Activated CD8-positive, alpha-beta memory T cell treated with anti-CD3 and anti-CD28 coated beads, Interleukin-2, amount 50 U/mL, for 48 hours (primary cell): ENCODE data around the gene LLGL2.
"Not testable (repeated sequence)": the region's sequence is repeated elsewhere in the genome, so short reads cannot be mapped to it uniquely, and the experiment has no call there.

ENCODE experiments used
- DNase-seq: peaks from one replicate; pipeline ENCODE4 v3.0.0-alpha.2; 2020

Gene LLGL2, protein sequence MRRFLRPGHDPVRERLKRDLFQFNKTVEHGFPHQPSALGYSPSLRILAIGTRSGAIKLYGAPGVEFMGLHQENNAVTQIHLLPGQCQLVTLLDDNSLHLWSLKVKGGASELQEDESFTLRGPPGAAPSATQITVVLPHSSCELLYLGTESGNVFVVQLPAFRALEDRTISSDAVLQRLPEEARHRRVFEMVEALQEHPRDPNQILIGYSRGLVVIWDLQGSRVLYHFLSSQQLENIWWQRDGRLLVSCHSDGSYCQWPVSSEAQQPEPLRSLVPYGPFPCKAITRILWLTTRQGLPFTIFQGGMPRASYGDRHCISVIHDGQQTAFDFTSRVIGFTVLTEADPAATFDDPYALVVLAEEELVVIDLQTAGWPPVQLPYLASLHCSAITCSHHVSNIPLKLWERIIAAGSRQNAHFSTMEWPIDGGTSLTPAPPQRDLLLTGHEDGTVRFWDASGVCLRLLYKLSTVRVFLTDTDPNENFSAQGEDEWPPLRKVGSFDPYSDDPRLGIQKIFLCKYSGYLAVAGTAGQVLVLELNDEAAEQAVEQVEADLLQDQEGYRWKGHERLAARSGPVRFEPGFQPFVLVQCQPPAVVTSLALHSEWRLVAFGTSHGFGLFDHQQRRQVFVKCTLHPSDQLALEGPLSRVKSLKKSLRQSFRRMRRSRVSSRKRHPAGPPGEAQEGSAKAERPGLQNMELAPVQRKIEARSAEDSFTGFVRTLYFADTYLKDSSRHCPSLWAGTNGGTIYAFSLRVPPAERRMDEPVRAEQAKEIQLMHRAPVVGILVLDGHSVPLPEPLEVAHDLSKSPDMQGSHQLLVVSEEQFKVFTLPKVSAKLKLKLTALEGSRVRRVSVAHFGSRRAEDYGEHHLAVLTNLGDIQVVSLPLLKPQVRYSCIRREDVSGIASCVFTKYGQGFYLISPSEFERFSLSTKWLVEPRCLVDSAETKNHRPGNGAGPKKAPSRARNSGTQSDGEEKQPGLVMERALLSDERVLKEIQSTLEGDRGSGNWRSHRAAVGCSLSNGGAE

DNA sequence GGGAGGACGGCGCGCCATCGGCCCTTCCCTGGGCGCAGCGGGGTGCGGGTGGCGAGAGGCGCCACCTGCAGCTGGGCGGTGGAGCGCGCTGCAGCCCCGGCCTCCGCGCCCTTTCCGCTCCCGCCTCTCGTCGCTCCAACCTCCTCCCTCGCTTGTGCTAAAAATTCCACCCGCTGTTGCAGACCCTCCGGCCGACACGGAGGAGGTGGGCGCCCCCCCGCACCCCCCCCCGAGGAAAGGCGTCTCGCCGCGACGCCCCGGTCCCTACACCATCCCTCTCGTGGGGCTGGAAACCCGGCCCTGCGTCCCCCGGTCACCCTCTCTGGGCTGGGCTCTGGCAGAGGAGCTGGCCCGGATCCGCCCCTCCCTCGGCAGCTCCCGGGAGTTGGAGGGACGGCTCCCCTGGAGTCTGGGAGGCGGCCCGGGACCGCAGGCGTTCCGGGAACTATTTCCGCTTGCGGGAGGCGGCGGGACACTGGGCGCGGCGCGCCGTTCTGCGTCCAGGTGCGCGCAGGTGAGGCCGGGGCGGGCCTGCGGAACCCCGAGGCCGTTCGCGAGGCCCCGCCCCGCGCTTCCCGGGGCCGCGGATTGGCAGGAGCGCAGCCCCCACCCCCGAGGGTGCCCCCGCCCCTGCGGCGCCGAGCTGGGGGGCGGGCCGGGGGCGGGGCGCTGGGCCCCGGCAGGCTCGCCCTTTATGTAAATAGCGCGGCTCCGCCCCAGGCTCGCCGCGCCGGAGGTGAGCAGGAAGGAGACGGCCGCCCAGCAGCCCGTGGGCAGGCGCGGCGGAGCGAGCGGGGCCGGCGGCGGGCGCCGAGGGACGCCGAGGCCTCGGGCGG lies at the start of gene LLGL2:
Gene LLGL2 (plus strand): TSS at position 728 of the 836 bp plus-strand sequence. CDS start 17,730 bp downstream, outside the sequence.
- peak; percentile 85 for DNase-seq

DNA sequence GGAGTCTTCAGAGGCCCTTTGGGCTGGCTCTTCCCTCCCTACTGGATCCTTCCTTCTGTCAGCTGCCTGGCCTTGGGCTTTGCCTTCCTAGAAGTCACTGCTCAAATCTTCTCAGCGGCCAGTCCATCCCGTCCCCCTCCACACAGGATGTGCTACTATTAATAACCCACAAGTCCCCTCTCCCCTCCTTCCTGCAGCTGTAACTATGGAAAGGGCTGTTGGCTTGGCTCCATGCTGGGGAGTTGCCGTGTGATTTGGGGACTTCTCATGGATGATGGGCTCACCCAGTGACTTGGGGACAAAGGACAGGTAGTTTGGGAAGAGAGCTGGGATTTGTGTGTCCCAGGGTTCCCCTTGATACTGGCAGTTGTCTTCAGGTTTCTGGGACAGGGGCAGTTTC lies 49.6 kb upstream of the LLGL2 start:
- no peak for DNase-seq

DNA sequence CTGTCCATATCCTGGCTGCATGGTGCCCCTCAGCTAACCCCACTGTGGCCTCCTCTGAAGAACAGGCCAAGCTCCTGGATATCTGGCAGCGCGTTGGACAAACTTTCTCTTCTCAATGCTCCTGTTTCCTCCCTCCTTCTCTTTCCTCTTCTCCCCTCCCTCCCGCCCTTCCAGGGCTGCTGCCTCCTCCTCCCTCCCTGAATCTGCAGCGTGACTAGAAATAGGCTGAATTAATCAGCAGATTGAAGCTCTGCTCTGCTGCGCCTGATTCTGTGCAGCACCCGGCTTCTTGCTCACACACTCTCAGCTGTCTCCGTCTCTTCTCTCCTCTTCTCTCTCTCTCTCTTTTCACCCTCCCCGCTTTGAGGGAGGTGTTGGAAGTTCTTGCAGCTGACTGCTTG lies 49.2 kb upstream of the LLGL2 start:
- no peak for DNase-seq

DNA sequence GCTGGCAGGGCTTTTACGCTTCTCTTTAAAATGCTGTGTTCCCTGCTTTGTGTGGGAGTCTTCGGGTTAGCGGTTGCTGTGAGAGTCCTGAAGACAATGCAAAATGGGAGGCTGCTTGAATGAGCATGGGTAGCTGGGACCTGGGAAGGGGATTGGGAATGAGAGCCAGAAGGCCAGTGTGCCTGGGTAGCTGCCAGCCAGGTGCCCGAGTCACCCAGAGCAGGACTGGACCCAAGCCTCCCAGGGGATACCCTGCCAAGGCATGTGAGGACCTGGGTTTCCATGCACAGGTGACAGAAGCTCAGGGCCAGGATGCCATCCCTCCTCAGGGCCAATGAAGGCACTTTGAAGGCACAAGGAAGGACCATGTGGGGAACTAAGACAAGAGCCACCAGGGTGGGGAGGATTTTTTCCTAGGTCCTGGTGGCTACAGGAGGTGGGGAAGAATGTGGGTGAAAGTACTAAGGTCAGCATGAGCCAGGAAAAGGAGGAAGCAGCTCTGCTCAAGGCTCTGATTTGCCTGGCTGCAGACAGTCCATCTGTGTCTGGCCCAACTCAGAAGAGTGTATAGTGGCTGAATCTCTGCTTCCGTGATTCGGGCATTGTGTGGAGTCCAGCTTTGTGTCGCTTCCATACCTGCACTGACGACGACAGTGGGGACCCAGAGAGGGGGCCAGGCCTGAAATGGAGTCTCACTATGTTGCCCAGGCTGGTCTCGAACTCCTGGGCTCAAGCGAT lies 48.6 kb upstream of the LLGL2 start:
- DNase-seq: no peak

DNA sequence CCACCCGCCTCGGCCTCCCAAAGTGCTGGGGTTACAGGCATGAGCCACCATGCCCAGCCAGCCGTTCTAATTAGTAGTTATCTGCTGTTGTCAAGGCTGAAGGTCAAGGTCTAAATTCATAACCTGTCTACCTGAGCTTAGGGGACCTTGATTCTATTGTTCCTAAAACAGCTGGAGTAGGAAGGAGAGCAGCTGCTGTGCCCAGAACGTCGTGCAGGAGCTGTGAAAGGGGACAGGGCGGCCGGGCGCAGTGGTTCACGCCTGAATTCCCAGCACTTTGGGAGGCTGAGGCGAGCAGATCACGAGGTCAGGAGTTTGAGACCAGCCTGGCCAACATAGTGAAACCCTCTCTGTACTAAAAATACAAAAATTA lies 48.0 kb upstream of the LLGL2 start:
- not testable (repeated sequence) for DNase-seq

DNA sequence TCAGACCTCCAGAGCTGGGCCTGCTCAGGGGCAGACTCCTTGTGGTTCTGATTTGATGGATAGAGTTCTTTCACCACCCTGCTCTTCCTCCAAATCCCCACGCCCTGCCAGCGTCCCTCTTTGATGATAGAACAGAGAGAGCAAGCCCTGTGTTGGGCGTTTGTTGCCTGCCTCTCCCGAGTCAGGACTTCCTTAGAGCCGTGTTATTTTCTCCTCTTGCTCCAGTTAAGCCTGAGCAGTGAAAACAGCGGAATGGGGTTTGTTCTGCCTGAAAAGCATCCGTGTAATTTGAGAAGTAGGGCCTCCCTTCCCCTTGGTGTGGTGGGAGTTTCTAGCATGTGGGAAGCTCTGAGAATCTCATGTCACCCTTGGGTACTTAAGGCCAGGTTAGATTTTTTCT lies 47.0 kb upstream of the LLGL2 start:
- no peak for DNase-seq

DNA sequence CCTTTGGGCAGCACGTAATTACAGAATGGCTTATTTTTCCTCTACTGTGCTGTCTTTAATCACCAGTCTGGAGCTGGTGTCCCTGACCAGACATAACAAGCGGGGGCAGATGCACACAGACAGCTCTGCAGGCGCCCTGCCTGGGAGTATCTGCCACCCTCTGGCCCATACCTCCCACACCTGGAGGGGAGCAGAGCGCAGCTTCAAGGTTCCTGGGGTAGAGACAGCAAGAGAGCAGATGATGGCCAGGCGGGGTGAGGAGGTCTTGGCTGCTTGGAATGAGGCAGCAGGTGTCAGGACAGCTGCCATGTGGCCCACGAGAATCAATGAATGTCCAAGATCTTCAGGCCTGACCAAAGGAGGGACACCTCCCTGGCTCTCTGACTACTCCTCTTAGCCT lies 45.2 kb upstream of the LLGL2 start:
- no peak for DNase-seq

DNA sequence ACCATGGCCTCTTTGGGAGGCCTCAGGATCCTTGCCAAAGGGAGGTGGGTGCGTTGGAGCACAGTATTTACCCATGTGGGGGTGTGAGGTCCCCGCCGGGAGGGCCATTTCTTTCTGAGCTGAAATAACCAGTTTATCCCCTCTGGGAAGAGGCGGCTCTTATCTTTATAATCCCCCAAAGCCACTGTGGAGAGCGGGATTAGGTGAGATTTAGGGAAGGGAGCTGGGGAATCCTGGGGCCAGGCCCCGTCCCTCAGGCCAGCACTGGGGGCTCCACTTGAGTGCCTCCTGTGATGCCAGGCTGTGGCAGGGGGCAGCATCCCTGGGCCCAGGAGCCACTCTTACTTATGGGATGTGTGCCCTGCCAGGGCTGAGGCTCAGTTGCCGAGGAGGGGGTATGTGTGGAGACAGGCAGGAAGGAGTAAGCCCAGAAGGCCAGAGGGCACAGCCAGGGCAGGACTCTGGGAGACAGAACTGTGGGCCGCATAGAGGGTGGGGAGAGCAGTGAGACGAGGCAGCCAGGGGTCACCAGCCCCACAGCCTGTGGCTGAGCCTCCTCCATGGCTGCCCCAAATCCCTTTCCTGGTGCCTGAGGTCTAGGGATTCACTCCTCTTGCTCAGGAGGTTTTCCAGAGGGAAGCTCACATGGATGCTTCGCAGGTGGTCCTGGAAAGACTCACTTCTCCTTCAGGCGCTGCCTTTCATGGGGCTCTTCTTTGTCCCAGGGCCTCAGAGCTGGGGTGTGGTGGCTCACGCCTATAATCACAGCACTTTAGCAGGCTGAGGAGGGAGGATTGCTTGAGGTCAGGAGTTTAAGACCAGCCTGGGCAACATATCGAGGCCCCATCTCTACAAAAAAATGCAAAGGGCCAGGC lies 44.1 kb upstream of the LLGL2 start:
- no peak for DNase-seq

DNA sequence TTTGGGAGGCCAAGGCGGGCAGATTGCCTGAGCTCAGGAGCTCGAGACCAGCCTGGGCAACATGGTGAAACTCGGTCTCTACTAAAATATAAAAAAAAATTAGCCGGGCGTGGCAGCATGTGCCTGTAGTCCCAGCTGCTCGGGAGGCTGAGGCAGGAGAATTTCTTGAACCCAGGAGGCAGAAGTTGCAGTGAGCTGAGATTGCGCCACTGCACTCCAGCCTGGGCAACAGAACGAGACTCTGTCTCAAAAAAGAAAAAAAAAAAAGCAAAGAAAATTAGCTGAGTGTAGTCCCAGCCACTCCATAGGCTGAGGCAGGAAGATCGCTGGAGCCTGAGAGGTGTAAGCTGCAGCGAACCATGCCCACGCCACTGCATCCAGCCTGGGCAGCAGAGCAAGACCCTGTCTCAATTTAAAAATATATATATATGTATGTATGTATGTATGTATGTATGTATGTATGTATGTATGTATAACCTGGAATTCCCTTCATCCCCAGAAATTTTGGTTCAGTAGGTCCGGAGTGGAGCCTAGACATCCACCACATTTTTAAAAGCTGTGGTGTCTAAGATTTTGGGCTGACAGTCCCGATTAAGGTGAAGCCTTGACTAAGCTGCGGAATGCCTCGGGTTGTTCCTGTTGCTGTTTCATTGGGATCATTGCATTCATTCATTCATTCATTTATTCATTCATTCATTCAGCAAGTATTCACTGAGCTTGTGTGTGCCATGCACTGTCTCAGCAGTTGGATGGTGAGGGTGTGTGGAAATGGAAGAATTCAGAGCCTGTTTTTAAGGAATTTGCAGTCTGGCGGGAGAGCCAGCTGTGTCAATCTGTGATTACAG lies 43.2 kb upstream of the LLGL2 start:
- no peak for DNase-seq

DNA sequence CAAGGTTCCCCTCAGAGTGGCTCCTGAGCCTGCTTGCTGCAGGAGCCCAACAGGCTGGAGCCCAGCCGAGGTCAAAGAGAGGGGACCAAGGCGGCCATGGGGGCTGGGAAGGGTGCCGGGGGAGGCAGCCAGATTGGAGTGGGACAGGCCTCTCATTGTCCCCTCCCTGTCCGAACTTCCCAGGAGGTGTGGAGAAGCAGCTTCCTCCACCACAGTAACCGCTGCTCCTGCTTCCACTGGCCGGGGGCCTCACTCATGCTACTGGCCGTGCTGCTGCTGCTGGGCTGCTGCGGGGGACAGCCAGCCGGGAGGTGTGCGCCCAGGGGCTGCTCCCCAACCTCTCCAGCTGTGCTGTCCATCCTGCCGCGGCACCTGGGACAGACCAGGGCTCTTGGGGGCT lies 39.8 kb upstream of the LLGL2 start:
- DNase-seq: no peak

DNA sequence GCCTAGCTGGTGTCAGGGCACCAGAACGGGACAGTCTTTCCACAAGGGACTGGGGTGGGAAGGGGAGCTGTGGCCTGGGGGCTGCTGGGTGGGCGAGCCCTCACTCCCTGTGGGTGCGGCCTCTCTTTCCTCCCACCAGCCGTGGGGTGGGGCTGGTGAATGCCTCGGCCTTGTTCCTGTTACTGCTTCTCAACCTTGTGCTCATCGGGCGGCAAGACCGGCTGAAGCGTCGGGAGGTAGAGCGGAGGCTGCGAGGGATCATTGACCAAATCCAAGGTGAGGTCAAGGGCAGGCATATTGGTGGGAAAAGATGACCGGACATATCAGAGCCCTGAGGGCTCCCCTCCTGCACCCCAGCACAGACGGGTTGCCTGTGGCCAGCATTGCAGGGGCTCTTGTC lies 39.3 kb upstream of the LLGL2 start:
- no peak for DNase-seq

DNA sequence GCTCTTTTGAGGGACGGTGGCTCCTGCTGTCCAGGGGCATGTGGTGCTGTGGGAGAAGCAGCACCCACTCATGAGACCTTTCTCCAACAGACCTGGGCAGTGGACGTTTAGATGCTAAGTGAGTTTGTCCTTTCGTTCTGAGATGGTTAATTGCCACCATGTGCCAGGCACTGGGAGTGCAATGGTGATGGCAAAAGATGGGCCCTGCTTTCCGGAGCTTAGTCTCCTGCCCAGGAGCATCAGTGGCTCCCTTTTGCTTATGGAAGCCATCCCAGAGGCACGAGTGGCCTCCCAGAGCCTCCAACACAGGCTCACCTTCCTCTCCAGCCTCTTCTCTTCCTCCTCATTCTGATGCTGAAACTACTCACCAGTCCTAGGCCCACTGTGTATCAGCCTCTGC lies 38.5 kb upstream of the LLGL2 start:
- no peak for DNase-seq

DNA sequence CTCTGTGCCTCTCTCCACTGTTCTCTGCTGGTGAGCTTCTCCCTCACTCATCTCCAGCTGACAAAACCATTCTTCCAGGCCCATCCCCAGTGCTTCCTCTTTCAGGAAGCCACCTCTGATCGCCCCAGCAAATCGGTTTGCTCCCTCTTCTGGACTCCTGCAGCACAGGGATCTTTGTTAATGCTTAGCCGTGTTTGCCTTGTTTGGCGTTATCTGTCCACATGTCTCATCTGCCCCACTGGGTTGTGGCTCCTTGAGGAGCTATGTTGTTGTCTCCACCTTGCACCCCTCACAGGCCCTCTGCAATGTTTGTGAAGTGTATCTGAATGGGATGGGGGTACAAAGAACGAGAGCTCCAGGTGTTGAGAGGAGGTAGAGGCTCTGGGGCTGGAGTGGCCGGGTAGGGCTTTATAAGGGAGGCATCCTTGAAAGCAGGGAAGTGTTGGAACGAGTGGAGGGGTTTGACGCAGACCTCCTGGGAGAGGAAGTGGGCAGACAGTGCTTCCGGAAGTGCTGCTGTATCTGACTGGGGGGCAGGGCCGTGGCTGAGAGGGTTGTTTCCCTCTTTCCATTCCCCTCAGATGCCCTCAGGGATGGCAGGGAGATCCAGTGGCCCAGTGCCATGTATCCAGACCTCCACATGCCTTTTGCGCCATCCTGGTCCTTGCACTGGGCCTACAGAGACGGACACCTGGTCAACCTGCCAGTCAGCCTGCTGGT lies 38.0 kb upstream of the LLGL2 start:
- DNase-seq: peak; percentile 68

DNA sequence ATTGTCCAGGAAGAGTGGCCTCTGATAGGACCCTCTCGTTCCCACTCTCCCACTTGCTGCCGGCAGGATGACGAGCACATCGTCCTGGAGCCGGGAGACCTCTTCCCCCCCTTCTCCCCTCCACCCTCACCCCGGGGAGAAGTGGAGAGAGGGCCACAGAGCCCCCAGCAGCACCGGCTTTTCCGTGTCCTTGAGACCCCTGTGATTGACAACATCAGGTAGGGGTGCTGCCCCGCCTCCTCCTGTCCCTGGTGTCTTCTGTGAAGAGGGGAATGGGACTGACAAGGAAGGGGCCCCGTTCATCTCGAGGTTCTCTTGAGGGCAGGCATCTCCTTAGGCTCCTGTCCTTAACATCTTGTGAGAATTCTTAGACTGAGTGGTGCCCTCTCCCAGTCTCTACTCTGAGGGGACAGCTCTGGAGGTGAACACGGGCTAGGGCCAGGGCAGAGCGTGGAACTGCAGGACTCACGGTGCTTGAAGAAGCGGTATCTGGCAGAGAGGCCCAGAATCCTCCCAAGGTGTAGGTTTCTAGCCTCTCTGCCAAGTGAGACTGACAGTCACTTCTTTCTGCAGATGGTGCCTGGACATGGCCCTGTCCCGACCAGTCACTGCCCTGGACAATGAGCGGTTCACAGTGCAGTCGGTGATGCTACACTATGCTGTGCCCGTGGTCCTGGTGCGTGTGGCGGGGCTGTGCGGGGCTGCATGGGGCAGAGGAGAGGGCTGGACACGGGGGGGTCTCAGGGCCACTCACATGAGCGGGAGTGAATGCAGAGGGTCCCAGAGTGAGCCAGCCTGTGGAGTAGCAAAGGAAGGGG lies 36.6 kb upstream of the LLGL2 start:
- no peak for DNase-seq

DNA sequence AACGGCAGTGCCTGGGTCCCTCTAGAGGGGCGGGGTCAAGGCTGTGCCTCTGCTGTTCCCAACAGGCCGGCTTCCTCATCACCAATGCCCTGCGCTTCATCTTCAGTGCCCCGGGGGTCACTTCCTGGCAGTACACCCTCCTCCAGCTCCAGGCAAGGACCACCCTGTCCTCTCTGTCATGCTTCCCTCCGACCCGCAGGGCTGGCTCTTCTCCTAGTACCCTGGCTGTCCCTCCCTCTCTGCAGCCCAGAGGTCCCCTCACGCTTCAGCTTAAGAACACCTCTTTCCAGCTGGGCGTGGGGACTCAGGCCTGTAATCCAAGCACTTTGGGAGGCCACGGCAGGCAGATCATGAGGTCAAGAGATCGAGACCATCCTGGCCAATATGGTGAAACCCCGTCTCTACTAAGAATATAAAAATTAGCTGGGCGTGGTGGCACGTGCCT lies 36.0 kb upstream of the LLGL2 start:
- DNase-seq: no peak

DNA sequence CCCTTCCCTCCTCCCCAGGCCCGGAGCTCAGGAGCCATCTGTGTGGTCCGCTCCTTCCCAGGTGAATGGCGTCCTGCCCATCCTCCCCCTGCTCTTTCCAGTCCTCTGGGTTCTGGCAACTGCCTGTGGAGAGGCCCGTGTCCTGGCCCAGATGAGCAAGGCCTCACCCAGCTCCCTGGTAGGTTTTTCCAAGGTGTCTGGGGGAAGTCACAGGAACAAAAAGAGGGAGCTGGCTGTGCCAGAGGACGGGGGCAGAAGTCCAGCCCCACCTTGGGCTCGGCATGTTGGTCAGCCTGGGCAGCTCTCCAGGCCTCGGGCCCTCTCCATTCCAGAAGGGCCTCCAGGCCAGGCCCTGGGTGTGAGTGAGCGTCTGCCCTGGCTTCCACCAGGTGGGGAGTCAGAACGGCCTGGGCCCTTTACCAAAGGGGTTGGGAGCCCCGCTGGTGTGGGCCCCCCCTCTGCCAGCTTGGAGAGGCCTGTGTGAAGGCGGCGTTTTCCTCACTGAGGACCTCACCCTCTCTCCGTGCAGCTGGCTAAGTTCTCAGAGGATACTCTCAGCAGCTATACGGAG lies 35.2 kb upstream of the LLGL2 start:
- DNase-seq: no peak

DNA sequence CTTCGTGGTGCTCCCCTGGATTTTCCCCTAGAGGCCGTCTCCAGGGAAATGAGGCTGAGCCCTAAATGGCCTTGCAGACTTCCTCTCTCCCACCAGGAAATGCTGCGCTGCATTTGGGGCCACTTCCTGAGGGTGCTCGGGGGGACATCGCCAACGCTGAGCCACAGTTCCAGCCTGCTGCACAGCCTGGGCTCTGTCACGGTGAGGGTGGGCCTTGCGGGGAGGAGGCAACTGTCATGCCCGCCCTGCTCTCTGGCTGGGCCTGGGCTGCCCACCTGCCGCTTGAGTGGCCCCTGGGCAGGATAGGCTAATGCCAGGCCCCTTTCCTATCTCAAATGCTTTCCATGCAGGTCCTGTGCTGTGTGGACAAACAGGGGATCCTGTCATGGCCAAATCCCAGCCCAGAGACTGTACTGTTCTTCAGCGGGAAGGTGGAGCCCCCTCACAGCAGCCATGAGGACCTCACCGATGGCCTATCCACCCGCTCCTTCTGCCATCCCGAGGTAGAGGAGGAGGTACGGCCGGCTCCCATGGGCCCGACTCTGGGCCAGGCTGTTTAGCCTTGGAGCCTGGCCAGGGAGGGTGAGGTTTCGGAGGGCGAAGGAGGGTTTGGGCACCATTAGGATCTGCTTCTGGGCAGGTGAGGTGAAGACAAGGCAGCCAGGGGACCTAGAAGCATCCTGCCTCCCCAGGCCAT lies 34.4 kb upstream of the LLGL2 start:
- no peak for DNase-seq
